A673 (cell line): ENCODE data around the gene UNC45A. TPM values are rescaled to one million over a fixed set of nuclear protein-coding genes. Genes with fewer than 3 reads are reported as not detected.

Source experiments
- BruUV-seq: library from RNA; stranded (reverse); fragments of 400-500 nt; replicated peaks from 2 replicates; lab custom pipeline; 2021; lab: Mats Ljungman, UMichigan
- CTCF ChIA-PET: fragments of 300-600 bp; sonication (Branson Sonifier 250); formaldehyde crosslinking; loops from one replicate; lab custom pipeline; 2022; ENCODE audit warnings: antibody characterized with exemption; lab: Charles Lee
- POLR2A ChIA-PET: fragments of 300-600 bp; sonication (Branson Sonifier 250); formaldehyde crosslinking; loops from one replicate; lab custom pipeline; 2022; ENCODE audit warnings: antibody characterized with exemption; ENCODE audit not compliant: low non-redundant PET; lab: Charles Lee
- DNase-seq: peaks from one replicate; pipeline ENCODE4 v3.0.0-alpha.2; 2015; ENCODE audit warnings: low spot score
- H3K27ac ChIP-seq: fragments of 200-600 bp; sonication (generic); 2 replicates; pipeline ENCODE4 v1.5.1; 2016; ENCODE audit warnings: mixed run types, low read depth, mild to moderate bottlenecking, mixed read lengths, antibody characterized with exemption, low read length; ENCODE audit not compliant: poor library complexity, severe bottlenecking
- H3K27me3 ChIP-seq: fragments of 200-600 bp; sonication (generic); replicated peaks from 2 replicates; pipeline ENCODE4 v1.6.1; 2017; ENCODE audit warnings: mixed run types, low read depth, mild to moderate bottlenecking, mixed read lengths, antibody characterized with exemption, low read length; ENCODE audit not compliant: insufficient read depth, poor library complexity
- H3K36me3 ChIP-seq: fragments of 200-600 bp; sonication (generic); 2 replicates; pipeline ENCODE4 v1.6.1; 2016; ENCODE audit warnings: mixed run types, mild to moderate bottlenecking, mixed read lengths, antibody characterized with exemption, low read length; ENCODE audit not compliant: insufficient read depth, poor library complexity, severe bottlenecking
- H3K4me1 ChIP-seq: fragments of 200-600 bp; sonication (generic); 2 replicates; pipeline ENCODE4 v1.6.1; 2017; ENCODE audit warnings: mixed run types, mild to moderate bottlenecking, mixed read lengths, antibody characterized with exemption, low read length; ENCODE audit not compliant: insufficient read depth, poor library complexity, severe bottlenecking
- H3K4me3 ChIP-seq: fragments of 200-600 bp; sonication (generic); 2 replicates; pipeline ENCODE4 v1.5.1; 2016; ENCODE audit warnings: low read depth, mixed run types, mild to moderate bottlenecking, mixed read lengths, low read length; ENCODE audit not compliant: poor library complexity, severe bottlenecking
- H3K9me3 ChIP-seq: fragments of 200-600 bp; sonication (generic); 2 replicates; pipeline ENCODE4 v1.6.1; 2016; ENCODE audit warnings: mixed run types, low read depth, mild to moderate bottlenecking, mixed read lengths, antibody characterized with exemption, low read length; ENCODE audit not compliant: poor library complexity, severe bottlenecking
- EZH2 ChIP-seq: fragments of 200-600 bp; sonication (generic); IDR thresholded peaks from 2 replicates; pipeline ENCODE4 v1.6.1; 2017; ENCODE audit warnings: borderline replicate concordance, low read depth, mild to moderate bottlenecking, mixed read lengths, antibody characterized with exemption, low read length; ENCODE audit not compliant: poor library complexity, severe bottlenecking
- intact Hi-C: fragments of 100-400 bp; cut with micrococcal nuclease; formaldehyde crosslinking; loops from one replicate; pipeline ENCODE4 v1.10.0; 2022; ENCODE audit not compliant: unreplicated experiment
- total RNA-seq: library from RNA; stranded (reverse); gene quantifications from 2 replicates; pipeline ENCODE4 v1.2.3, GENCODE V29; 2021
- TF ChIP-seq, protein P1 (sequence below): fragments of 300-800, 200-600 bp; sonication (generic); conservative IDR thresholded peaks from 2 replicates; pipeline ENCODE4 v1.5.1; 2017; ENCODE audit warnings: low read depth, mild to moderate bottlenecking, antibody characterized with exemption, low read length, moderate library complexity, mixed read lengths

The UNC45A gene
- total RNA-seq, 1 experiment from 2014 or later, result 74.4 TPM

DNA sequence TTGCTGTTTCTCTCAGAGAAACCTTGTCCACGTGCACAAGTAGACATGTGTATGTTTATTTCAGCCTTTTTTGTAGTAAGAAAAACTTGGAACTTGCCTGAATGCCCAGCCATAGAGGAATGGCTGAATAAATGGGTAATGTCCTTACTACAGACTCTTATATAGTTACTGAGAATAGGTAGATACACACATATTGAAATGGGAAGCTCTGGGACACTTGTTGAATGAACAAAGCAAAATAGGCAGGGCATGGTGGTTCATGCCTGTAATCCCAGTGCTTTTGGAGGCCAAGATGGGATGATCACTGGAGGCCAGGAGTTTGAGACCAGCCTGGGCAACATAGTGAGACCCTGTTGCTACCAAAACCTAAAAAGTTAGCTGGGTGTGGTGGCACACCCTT lies 1.7 kb downstream of the UNC45A start:
- intact Hi-C loops, result loop anchor here (10.0 kb wide), 1 partner anchor 792 kb away; no protein-coding TSS in a partner anchor
- no peak for DNase-seq
- Histone ChIP-seq H3K36me3 (peaks cover 28% of the 10 kb centered on the region), H3K4me3 (peak overlapping the region; percentile 71), H3K9me3 (no peaks in the 10 kb centered on the region), H3K27me3 (no peaks in the 10 kb centered on the region), H3K27ac (no peak overlapping the region), H3K4me1 (peaks cover 16% of the 10 kb centered on the region)
- ChIA-PET POLR2A (interaction anchor here (0.5 kb wide), 1 partner anchor 16 kb away, joined by 6 read pairs; no protein-coding TSS in a partner anchor), CTCF (interaction anchor here (0.6 kb wide), 1 partner anchor 19 kb away, joined by 26 read pairs; no protein-coding TSS in a partner anchor)
- BruUV-seq, result no TSS peak
- TF ChIP-seq, protein P1, sequence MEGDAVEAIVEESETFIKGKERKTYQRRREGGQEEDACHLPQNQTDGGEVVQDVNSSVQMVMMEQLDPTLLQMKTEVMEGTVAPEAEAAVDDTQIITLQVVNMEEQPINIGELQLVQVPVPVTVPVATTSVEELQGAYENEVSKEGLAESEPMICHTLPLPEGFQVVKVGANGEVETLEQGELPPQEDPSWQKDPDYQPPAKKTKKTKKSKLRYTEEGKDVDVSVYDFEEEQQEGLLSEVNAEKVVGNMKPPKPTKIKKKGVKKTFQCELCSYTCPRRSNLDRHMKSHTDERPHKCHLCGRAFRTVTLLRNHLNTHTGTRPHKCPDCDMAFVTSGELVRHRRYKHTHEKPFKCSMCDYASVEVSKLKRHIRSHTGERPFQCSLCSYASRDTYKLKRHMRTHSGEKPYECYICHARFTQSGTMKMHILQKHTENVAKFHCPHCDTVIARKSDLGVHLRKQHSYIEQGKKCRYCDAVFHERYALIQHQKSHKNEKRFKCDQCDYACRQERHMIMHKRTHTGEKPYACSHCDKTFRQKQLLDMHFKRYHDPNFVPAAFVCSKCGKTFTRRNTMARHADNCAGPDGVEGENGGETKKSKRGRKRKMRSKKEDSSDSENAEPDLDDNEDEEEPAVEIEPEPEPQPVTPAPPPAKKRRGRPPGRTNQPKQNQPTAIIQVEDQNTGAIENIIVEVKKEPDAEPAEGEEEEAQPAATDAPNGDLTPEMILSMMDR, result no peak
- TF ChIP-seq EZH2, result no peak

DNA sequence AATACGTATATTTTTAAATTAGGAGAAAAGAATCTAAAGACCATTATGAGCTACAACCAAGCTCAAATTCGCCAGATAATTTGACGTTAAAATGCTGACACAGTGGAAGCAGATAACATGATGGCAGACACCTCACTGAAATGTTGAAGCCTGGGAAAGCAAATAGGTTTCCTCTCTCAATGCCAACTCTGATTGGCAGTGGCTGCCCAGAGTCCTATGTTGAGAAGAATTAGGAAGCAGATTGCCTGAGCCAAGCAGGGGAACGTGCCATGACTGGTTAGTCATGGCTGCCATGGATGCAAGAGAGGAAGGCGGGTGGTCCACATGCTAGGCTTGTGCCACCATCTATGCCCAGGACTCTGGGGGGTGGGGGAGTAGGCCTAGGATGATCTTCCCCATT lies 3.2 kb downstream of the UNC45A start:
- DNase-seq, result no peak
- no peak overlapping the region for H3K4me3 ChIP-seq
- H3K9me3 ChIP-seq, result no peaks in the 10 kb centered on the region
- intact Hi-C loops, result loop anchor here (10.0 kb wide), 1 partner anchor 793 kb away; no protein-coding TSS in a partner anchor
- ChIA-PET CTCF (no interaction called here), POLR2A (no interaction called here)
- BruUV-seq, result TSS peak; percentile 6
- H3K4me1 ChIP-seq, result peaks cover 16% of the 10 kb centered on the region
- peaks cover 39% of the 10 kb centered on the region for H3K36me3 ChIP-seq
- no peaks in the 10 kb centered on the region for H3K27me3 ChIP-seq
- no peak overlapping the region for H3K27ac ChIP-seq
- TF ChIP-seq, protein P1, result no peak
- TF ChIP-seq EZH2, result no peak

DNA sequence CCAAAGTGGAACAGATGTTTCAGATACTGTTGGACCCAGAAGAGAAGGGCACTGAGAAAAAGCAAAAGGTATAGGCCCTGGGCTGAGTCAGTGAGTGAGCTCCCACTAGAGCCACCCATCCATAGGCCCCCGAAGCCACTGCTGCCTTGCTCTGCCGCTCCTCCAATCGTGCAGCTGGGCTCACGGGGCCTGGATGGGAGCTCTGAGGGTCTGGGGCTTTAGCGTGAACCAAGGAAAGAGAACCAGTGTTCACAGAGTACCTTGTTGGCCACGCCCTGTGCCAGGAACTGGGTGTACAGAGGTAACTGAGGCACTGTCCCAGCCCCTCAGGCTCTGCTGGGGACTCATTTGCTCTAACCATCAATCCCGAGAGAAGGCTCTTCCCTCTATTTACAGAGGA lies 4.7 kb downstream of the UNC45A start:
- no peak overlapping the region for H3K4me3 ChIP-seq
- intact Hi-C loops, result loop anchor here (10.0 kb wide), 1 partner anchor 795 kb away; no protein-coding TSS in a partner anchor
- POLR2A ChIA-PET, result interaction anchor here (0.6 kb wide), 1 partner anchor 15 kb away, joined by 3 read pairs; the partner anchor contains the start of gene RCCD1

More for the DNA sequence above, 4.7 kb downstream of the UNC45A start:
- Histone ChIP-seq H3K4me1 (peaks cover 11% of the 10 kb centered on the region), H3K27ac (no peak overlapping the region), H3K27me3 (no peaks in the 10 kb centered on the region), H3K36me3 (peaks cover 54% of the 10 kb centered on the region), H3K9me3 (no peaks in the 10 kb centered on the region)
- no TSS peak for BruUV-seq
- DNase-seq, result no peak
- CTCF ChIA-PET, result no interaction called here
- TF ChIP-seq, protein P1, result no peak
- TF ChIP-seq EZH2, result no peak
